DND-41 (cell line): ENCODE measurements around the gene SPRR4.

ENCODE experiments used
- ATAC-seq: fragments of 200-7000 bp; cut with Tn5 transposase; 3 replicates; pipeline ENCODE4 v1.9.1; 2021; ENCODE audit warnings: low read depth; ENCODE audit not compliant: insufficient read depth
- DNase-seq: peaks from one replicate; pipeline ENCODE4 v3.0.0-alpha.2; 2020
- H2AFZ ChIP-seq: 2 replicates; pipeline ENCODE4 v1.6.0; 2012; ENCODE audit warnings: low read depth, low read length
- H3K27ac ChIP-seq: 2 replicates; pipeline ENCODE4 v1.5.1; 2012; ENCODE audit warnings: low read length, inconsistent platforms
- H3K27me3 ChIP-seq: fragments of 200-600 bp; sonication (generic); 2 replicates; pipeline ENCODE4 v1.6.0; 2012; ENCODE audit warnings: low read length, mild to moderate bottlenecking, inconsistent platforms; ENCODE audit not compliant: insufficient read depth, poor library complexity
- H3K36me3 ChIP-seq: 2 replicates; pipeline ENCODE4 v1.5.1; 2012; ENCODE audit warnings: low read length, inconsistent platforms; ENCODE audit not compliant: insufficient read depth
- H3K4me1 ChIP-seq: 2 replicates; pipeline ENCODE4 v1.5.1; 2012; ENCODE audit warnings: mild to moderate bottlenecking, low read length; ENCODE audit not compliant: insufficient read depth
- H3K4me2 ChIP-seq: 2 replicates; pipeline ENCODE4 v1.6.0; 2012; ENCODE audit warnings: mild to moderate bottlenecking, moderate library complexity, low read length, inconsistent platforms; ENCODE audit not compliant: insufficient read depth
- H3K4me3 ChIP-seq, 2 experiments: fragments of 200-600 bp in 1 of 2; shearing (Covaris generic) in 1 of 2; 2 replicates each; pipeline ENCODE4 v1.5.1; 2012 to 2016; ENCODE audit warnings: inconsistent platforms in 2 of 2, low read length in 2 of 2, mild to moderate bottlenecking in 2 of 2, low read depth in 1 of 2, moderate library complexity in 1 of 2
- H3K79me2 ChIP-seq: 2 replicates; pipeline ENCODE4 v1.6.0; 2012; ENCODE audit warnings: low read length, inconsistent platforms; ENCODE audit not compliant: insufficient read depth
- H3K9ac ChIP-seq: 2 replicates; pipeline ENCODE4 v1.6.0; 2012; ENCODE audit warnings: low read depth, mild to moderate bottlenecking, inconsistent platforms, low read length, moderate library complexity
- H3K9me3 ChIP-seq: 2 replicates; pipeline ENCODE4 v1.5.1; 2012; ENCODE audit warnings: low read length, moderate library complexity, mild to moderate bottlenecking, inconsistent platforms; ENCODE audit not compliant: insufficient read depth, severe bottlenecking
- H4K20me1 ChIP-seq: 2 replicates; pipeline ENCODE4 v1.6.0; 2012; ENCODE audit warnings: low read length; ENCODE audit not compliant: insufficient read depth
- CTCF ChIP-seq: IDR thresholded peaks from 2 replicates; pipeline ENCODE4 v1.5.1; 2012; ENCODE audit warnings: borderline replicate concordance, low read length, moderate library complexity, mild to moderate bottlenecking; ENCODE audit not compliant: poor library complexity, severe bottlenecking; ENCODE audit errors: extremely low read depth
- EZH2 ChIP-seq: IDR thresholded peaks from 3 replicates; pipeline ENCODE4 v1.6.1; 2012; ENCODE audit warnings: borderline replicate concordance, low read depth, mild to moderate bottlenecking, moderate library complexity, low read length, inconsistent platforms; ENCODE audit not compliant: severe bottlenecking

SPRR4 gene

DNA sequence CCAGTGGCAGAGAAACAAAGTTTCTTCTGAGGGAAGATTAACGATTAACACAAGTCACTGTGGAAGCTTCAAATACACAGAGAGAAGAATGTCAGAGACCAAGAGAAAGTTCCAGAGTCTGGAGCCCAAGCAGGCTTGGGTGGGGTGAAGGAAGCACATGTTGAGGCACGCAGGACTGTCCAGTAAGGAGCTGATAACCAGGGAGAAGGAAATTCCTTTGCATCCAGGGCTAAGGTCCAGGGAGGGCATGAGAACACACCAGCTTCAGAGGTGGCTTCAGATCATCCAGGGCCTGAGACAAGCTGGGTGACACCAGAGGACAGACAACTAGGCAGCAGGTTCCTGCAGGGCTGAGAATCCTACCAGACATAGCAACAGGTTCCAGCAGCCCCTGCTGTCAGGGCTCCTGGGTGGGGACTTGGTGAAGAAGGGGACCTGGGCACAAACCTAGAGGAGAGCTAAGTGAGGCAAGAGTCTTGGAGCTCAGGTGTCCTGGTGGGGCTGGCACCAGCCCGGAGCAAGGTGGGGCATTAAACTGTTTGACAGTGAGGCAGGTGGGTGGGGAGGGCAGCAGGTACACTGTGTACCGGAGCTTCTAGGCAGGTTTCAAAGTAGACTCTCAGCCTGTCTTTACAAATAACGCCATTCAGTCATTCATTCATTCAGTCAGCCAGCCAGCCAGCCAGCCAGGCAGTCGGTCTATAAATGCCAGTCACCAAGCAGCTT is 10.9 kb downstream of the SPRR4 start:
- TF ChIP-seq CTCF (no peak), EZH2 (no peak)
- Histone ChIP-seq H3K9me3 (no peaks in the 10 kb centered on the region), H3K4me3 (no peak overlapping the region)

GRCh38 chr1:152982076-152982475 is 11.6 kb downstream of the SPRR4 start:
- TF ChIP-seq EZH2 (no peak), CTCF (no peak)
- H3K36me3 ChIP-seq: no peaks in the 10 kb centered on the region
- H3K27me3 ChIP-seq: peaks cover 8% of the 10 kb centered on the region

More for the DNA sequence above, 10.9 kb downstream of the SPRR4 start:
- Histone ChIP-seq H3K4me1 (no peaks in the 10 kb centered on the region), H3K36me3 (no peaks in the 10 kb centered on the region), H3K27me3 (peaks cover 8% of the 10 kb centered on the region), H4K20me1 (no peaks in the 10 kb centered on the region), H3K9ac (no peak overlapping the region), H3K27ac (no peak overlapping the region), H2AFZ (no peak overlapping the region), H3K79me2 (no peaks in the 10 kb centered on the region), H3K4me2 (no peak overlapping the region)
- DNase-seq: no peak
- no peak for ATAC-seq

DNA sequence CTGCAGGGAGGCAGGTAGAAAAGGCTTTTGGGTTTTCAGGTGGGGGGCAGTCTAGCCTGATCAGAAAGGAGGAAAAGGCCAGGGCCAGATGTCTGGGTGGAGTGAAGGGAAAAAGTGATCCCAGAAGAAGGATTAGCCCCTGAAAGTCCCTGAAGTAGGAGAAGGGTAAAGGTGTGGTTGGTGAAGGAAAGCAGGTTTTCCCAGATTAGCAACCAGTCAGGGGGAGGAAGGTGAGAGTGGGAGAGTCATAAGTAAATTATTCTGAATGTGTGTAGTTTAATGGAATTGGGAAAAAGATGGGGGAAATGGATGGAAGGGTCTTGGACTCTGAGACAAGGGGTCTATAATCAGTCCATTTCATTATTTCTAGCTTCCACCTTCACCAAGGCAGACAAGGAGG is 12.8 kb downstream of the SPRR4 start:
- Histone ChIP-seq H3K79me2 (no peaks in the 10 kb centered on the region), H3K36me3 (no peaks in the 10 kb centered on the region), H3K4me1 (no peaks in the 10 kb centered on the region), H3K4me2 (no peak overlapping the region), H3K27me3 (peaks cover 6% of the 10 kb centered on the region), H3K27ac (no peak overlapping the region), H4K20me1 (no peaks in the 10 kb centered on the region), H3K9ac (no peak overlapping the region), H2AFZ (no peak overlapping the region), H3K4me3 (no peak overlapping the region), H3K9me3 (no peaks in the 10 kb centered on the region)
- ATAC-seq (no peak), DNase-seq (no peak)
- TF ChIP-seq CTCF (no peak), EZH2 (no peak)

More at GRCh38 chr1:152982076-152982475, 11.6 kb downstream of the SPRR4 start:
- no peak overlapping the region for H3K27ac ChIP-seq
- no peaks in the 10 kb centered on the region for H4K20me1 ChIP-seq
- no peaks in the 10 kb centered on the region for H3K4me1 ChIP-seq
- ATAC-seq (no peak), DNase-seq (no peak)
- H3K4me2 ChIP-seq: no peak overlapping the region
- H3K4me3 ChIP-seq: no peak overlapping the region
- H3K9me3 ChIP-seq: no peaks in the 10 kb centered on the region
- H3K9ac ChIP-seq: no peak overlapping the region
- no peaks in the 10 kb centered on the region for H3K79me2 ChIP-seq
- H2AFZ ChIP-seq: no peak overlapping the region
